ENCODE data around the gene ALPI.
"Not testable (repeated sequence)": the region's sequence is repeated elsewhere in the genome, so short reads cannot be mapped to it uniquely, and the experiment has no call there.

The ALPI gene

GRCh38 chr2:232455426-232456255 is at the start of gene ALPI:
ALPI (plus strand) TSS chr2:232456153; CDS start chr2:232456200, 47 bp downstream.
- no peak for DNase-seq
- in situ Hi-C loops (cut with MboI; ENCODE audit: low pct_unique_long_range_greater_than_20kb, low sequenced_read_pairs), result no loop called here

DNA sequence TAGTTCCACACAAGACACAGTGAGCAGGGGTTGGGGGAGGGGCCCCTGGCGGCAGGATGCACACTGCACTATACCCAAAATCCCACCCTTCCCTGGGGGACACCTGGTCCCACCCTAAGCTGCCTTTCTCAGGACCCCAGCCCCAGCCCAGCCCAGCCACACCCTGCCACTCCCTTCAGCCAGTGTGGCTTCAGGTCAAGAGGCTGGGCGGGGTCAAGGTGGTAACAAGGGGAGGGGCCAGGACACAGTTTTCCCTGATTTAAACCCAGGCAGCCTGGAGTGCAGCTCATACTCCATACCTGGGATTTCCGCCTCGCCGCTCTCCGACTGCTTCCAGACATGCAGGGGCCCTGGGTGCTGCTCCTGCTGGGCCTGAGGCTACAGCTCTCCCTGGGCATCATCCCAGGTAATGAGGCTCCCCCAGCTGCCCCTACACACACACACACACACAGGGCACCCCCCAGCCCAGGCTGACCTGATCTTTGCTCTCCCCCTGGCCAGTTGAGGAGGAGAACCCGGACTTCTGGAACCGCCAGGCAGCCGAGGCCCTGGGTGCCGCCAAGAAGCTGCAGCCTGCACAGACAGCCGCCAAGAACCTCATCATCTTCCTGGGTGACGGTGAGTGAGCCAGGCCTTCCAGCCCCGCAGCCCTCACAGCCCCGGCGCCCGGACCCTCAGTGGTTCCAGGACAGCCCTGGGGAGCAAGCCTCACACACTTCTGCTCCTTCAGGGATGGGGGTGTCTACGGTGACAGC is 49.2 kb upstream of the ALPI start, which contains the start of gene ALPG:
Gene ALPG (plus strand): TSS at position 289 of the 755 bp plus-strand sequence. CDS start 51 bp downstream, at position 340.
- in situ Hi-C loops (cut with MboI; ENCODE audit: low pct_unique_long_range_greater_than_20kb, low sequenced_read_pairs), result no loop called here
- no peak for DNase-seq

- in situ Hi-C loops (cut with MboI; ENCODE audit: low pct_unique_long_range_greater_than_20kb, low sequenced_read_pairs); DNase-seq: not testable (repeated sequence)
Measured at GRCh38 chr2:232407428-232408150, 48.4 kb upstream of the ALPI start.

GRCh38 chr2:232408269-232408668 is 47.7 kb upstream of the ALPI start:
- in situ Hi-C loops (cut with MboI; ENCODE audit: low pct_unique_long_range_greater_than_20kb, low sequenced_read_pairs); DNase-seq: not testable (repeated sequence)

GRCh38 chr2:232409617-232410016 is 46.3 kb upstream of the ALPI start:
- in situ Hi-C loops (cut with MboI; ENCODE audit: low pct_unique_long_range_greater_than_20kb, low sequenced_read_pairs); DNase-seq: not testable (repeated sequence)

DNA sequence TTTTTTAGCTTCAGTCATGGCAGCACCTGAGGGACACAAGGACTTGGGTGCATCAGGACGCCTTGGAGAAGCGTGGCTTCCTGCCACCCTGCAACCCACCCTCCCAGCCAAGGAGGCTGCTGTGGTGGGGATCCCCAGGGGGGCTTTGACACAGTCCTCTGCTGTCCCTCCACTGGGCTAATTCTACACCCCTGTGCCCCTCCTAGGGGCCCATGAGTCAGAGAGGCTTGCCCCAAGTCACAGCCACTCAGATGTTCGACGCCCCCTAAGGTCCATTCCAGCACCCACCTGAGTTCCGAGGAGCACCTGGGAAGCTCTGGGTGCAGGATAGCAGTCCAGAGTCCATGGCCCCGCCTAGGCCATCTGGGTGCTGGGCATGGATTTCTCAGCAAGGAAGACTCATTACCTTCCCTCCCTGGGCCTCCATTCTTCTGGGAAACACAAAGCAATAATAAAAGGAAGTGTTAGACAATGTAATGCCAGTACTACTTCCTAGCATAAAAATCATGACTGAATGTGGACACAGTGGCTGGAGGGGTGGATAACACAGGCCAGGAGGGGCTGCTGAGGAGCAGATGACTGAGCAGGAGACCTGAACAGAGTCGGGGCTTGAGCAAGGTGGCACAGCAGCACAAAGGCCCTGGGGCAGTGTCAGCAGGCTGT is 45.6 kb upstream of the ALPI start:
- no peak for DNase-seq
- in situ Hi-C loops (cut with MboI; ENCODE audit: low pct_unique_long_range_greater_than_20kb, low sequenced_read_pairs), result no loop called here

- in situ Hi-C loops (cut with MboI; ENCODE audit: low pct_unique_long_range_greater_than_20kb, low sequenced_read_pairs), result no loop called here
- no peak for DNase-seq
Measured at GRCh38 chr2:232411901-232412629, 43.9 kb upstream of the ALPI start.

- in situ Hi-C loops (cut with MboI; ENCODE audit: low pct_unique_long_range_greater_than_20kb, low sequenced_read_pairs), result no loop called here
- DNase-seq, result no peak
Measured at GRCh38 chr2:232412986-232413385, 43.0 kb upstream of the ALPI start.

DNA sequence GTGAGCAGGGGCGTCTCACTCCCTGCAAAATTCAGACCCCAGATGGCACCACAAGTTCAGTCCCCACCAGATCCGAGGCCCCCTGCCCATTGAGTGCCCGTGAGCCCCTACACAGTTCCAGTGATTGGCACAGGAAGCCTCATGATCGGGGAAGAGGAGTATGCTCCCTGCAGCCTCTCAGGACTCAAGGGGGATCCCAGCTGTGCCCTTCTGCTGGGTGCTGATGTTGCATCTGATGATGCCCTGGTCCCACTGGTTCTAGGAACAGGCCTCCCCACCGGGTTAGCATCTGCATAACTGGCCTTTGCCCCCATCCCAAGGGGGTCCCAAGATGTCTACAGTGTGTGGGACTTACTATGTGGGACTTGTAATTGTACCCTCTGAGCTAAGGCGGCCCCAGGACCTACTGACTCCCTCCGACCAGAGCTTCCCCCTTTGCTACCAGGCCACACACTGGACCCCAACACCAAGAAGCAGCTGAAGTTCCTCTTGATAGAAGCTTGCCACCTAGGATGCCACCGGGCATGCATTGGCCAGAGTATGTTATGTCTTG is 40.7 kb upstream of the ALPI start:
- no peak for DNase-seq
- in situ Hi-C loops (cut with MboI; ENCODE audit: low pct_unique_long_range_greater_than_20kb, low sequenced_read_pairs), result no loop called here

DNA sequence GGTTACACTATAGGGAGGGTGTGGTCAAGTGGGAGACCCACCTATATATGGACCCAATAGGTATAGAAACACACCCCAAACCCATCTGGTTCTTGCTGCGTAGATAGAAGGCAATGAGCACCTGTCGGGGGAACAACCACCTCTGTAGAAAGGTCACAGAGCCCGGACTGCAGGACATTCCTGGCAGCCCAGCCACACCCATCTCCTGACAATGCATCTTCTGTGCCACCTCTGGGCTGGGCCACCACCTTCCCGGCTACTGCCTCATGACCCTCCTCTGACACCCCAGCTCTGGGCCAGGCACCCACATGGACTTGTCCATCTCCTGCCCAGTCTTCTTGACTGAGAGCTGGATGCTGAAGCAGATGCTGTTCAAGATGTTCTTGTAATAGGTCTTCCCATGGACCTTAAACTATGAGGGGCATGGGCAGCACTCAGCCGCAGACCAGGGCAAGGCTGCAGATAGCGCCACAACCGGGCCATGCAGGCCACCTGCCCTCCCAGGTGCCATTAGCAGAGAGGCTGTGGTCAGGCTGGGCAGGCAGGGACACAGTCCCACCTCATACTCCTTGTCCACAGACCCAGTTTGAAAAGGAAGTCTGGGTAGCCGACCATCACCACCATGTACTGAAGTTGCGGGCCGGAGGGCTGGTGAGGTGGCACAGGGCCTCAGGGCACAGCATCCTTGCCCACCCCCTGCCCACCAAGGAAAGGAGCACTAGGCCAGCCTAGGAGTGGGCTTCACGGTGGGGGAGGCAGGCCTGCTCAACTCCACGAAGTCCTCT is 40.0 kb upstream of the ALPI start:
- in situ Hi-C loops (cut with MboI; ENCODE audit: low pct_unique_long_range_greater_than_20kb, low sequenced_read_pairs), result no loop called here
- DNase-seq, result no peak

- DNase-seq, result no peak
- in situ Hi-C loops (cut with MboI; ENCODE audit: low pct_unique_long_range_greater_than_20kb, low sequenced_read_pairs), result no loop called here
Measured at GRCh38 chr2:232416521-232417470, 39.2 kb upstream of the ALPI start.

GRCh38 chr2:232417489-232417888 is 38.5 kb upstream of the ALPI start:
- in situ Hi-C loops (cut with MboI; ENCODE audit: low pct_unique_long_range_greater_than_20kb, low sequenced_read_pairs), result no loop called here

GRCh38 chr2:232418056-232418455 is 37.9 kb upstream of the ALPI start:
- DNase-seq, result no peak
- in situ Hi-C loops (cut with MboI; ENCODE audit: low pct_unique_long_range_greater_than_20kb, low sequenced_read_pairs), result no loop called here

More at GRCh38 chr2:232417489-232417888, 38.5 kb upstream of the ALPI start:
- no peak for DNase-seq

- in situ Hi-C loops (cut with MboI; ENCODE audit: low pct_unique_long_range_greater_than_20kb, low sequenced_read_pairs), result no loop called here
Measured at GRCh38 chr2:232418466-232419244, 37.3 kb upstream of the ALPI start.

DNA sequence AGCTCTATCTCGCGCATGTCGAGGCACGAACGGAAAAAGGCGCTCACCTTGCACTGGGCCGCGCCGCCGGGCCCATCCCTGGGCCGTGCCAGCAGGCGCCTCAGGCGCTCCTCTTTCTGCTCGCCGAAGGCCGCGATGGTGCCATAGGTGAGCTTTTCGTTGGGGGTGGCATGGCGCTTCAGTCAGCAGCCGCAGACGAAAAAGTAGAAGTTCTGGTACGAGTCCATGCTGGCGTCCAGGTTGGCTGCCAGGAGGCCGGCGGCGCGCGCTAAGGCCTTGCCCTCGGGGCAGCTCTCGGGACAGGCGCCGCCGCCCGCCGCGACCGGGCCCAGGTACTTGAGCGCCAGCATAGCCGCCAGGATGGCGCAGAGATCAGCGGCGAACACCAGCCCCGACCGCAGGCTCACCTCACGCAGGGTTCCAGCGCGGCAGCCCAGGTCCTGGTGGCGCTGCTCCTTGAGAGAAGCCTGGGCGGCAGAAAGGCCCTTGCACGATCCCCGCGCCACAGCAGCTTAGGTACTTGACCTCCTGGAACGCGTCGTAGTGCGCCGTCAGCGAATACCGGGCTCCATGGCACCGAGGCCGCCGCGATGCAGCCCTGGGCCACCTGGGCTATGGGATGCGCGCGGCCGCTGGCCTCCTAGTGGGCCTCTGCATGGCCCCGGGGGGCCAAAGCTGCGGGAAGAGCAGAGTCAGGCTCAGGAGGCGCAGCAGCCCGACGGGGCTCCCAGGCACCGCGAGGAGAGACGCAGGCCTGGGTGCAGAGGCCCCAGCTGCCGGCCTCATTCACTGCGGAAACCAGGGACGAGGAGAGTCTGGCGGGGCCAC is 36.5 kb upstream of the ALPI start:
- in situ Hi-C loops (cut with MboI; ENCODE audit: low pct_unique_long_range_greater_than_20kb, low sequenced_read_pairs), result no loop called here
- DNase-seq, result no peak

More at GRCh38 chr2:232418466-232419244, 37.3 kb upstream of the ALPI start:
- peak; percentile 64 for DNase-seq

All from KBM-7 (cell line).